Medulla oblongata (tissue), 1 donor: ENCODE results near the gene NME7.
"Not testable (repeated sequence)": the region's sequence is repeated elsewhere in the genome, so short reads cannot be mapped to it uniquely, and the experiment has no call there.

ENCODE experiments used
- DNase-seq: peaks from one replicate; pipeline ENCODE4 v3.0.0-alpha.2; 2015; ENCODE audit errors: extremely low spot score

The NME7 gene

DNA sequence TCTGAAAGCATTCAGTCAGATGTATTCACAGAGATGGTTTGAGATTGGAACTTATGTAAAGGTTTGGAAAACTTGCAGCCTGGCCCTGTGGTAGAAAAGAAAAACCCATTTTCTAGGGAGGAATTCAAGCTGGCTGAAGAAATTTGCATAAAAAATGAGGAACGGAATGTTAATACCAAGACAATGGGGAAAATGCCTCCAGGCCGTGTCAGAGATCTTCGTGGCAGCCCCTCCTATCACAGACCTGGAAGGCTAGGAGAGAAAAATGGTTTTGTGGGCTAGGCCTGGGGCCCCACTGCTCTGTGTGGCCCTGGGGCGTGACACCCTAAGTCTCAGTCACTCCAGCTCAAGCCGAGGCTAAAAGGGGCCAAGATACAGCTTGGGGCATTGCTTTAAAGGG, 26.7 kb downstream of the NME7 start:
- DNase-seq, result no peak

GRCh38 chr1:169339773-169340172, 27.8 kb downstream of the NME7 start:
- DNase-seq, result no peak

GRCh38 chr1:169338617-169339016, 29.0 kb downstream of the NME7 start:
- DNase-seq, result no peak

DNA sequence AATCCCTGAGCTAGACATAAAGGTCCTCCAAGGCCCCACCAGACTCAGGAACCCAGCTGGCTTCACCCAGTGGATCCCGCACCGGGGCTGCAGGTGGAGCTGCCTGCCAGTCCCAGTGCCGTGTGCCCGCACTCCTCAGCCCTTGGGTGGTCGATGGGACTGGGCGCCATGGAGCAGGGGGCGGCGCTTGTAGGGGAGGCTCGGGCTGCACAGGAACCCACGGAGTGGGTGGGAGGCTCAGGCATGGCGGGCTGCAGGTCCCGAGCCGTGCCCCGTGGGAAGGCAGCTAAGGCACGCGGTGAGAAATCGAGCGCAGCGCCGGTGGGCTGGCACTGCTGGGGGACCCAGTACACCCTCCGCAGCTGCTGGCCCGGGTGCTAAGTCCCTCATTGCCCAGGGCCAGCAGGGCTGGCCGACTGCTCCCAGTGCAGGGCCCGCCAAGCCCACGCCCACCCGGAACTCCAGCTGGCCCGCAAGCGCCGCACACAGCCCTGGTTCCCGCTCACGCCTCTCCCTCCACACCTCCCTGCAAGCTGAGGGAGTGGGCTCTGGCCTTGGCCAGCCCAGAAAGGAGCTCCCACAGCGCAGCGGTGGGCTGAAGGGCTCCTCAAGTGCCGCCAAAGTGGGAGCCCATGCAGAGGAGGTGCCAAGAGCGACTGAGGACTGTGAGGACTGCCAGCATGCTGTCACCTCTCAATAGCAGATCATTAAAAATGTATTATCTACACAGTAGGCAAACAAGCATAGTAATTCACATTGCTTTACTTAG, 30.5 kb downstream of the NME7 start:
- not testable (repeated sequence) for DNase-seq

DNA sequence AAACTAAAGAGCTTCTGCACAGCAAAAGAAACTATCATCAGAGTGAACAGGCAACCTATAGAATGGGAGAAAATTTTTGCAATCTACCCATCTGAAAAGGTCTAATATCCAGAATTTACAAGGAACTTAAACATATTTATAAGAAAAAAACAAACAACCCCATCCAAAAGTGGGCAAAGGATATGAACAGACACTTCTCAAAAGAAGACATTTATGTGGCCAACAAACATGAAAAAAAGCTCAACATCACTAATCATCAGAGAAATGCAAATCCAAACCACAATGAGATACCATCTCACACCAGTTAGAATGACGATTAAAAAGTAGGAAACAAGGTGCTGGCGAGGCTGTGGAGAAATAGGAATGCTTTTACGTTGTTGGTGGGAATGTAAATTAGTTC, 32.9 kb downstream of the NME7 start:
- not testable (repeated sequence) for DNase-seq

- DNase-seq, result no peak
These were observed 36.7 kb downstream of the NME7 start for GRCh38 chr1:169330927-169331326.

- no peak for DNase-seq
These were observed 38.2 kb downstream of the NME7 start for GRCh38 chr1:169329383-169329782.

DNA sequence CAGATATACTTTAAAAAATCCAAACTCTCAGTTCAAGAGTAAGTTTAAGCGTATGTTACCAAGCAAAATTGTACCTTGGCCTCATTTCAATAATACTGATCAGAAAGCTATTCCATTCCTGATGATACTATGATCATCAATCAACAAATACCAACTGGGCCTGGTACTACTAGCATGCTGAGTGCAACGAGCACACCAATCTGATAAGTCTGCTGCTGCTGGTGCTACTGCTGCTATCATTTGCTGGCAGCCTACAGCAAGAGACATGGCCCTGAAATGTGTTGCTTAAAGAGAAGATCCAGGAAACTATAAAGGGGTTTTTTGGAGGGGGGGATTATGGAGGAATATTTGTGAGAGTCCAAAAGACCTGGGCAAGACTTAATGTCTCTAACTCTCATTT, 39.7 kb downstream of the NME7 start:
- DNase-seq, result no peak

- DNase-seq, result no peak
These were observed 40.7 kb downstream of the NME7 start for GRCh38 chr1:169326956-169327268.

DNA sequence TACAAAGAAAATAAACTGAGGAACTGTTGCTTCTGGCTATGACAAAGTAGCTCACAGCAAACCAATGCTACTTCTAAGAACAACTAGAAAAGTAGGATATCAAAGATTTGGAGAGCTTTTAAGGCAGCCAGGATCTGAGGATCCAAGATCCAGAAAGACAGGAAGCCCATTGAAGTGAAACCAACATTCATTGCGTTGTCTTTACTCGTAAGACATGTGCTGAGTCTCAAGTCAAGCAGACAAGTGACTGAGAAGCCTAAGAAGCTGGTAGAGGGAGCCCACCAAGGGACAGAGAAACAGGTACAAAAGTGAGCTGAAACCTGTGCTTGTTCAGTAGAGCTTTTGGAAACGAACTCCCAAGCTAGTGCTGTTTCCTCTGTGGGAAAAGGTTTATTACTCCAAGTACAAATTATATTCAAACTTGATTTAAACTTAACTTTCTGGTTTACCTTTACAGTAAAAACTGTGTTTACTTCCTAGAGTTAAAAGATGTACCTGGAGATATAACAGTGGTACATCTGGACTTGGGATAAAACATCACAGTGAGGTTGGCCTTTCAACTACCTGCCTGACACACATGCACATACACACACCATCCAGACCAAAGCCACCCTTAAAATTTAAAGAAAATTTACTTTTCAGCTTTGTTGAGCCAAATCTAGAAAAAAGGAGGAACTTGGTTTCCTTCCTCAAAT, 41.2 kb downstream of the NME7 start:
- DNase-seq, result no peak

DNA sequence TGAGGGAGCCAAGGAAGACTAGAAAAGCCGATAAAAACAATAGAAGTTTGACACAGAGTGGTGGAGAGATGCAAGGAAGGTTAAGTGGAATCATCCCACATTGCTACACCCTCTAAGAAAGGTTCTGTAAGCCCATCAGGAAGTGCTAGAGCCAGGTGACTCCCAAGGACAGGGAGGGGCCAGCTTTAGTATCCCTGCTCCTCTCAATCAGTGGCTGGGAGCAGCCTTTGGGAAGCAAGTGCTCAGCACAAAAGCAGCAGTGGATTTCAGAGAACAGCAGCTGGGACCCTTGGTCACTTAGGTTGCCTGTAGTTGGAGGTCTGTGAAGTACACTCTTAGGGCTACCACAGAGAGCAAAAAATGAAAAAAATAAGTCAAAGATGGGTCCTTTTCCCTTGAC, 42.5 kb downstream of the NME7 start:
- no peak for DNase-seq

DNA sequence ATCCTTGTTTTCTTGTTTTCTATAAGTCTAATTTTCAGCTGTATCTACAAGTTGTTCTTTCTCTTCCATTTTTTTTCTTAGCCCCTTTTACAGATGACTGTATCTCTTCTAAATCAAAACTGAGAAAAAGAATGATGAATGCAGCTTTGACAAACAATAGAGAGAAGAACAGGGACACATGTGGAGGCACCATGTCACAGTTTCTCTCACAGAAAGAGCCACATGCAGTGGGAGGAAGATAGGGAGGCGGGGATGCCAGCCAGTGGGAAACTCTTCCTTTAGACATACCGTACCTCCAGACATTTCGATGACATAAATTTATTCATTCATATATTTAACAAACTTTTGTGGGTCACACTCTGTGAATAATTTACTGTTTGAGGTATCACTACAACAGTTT, 45.5 kb downstream of the NME7 start:
- no peak for DNase-seq

- DNase-seq, result no peak
These were observed 46.1 kb downstream of the NME7 start for GRCh38 chr1:169321539-169321938.

DNA sequence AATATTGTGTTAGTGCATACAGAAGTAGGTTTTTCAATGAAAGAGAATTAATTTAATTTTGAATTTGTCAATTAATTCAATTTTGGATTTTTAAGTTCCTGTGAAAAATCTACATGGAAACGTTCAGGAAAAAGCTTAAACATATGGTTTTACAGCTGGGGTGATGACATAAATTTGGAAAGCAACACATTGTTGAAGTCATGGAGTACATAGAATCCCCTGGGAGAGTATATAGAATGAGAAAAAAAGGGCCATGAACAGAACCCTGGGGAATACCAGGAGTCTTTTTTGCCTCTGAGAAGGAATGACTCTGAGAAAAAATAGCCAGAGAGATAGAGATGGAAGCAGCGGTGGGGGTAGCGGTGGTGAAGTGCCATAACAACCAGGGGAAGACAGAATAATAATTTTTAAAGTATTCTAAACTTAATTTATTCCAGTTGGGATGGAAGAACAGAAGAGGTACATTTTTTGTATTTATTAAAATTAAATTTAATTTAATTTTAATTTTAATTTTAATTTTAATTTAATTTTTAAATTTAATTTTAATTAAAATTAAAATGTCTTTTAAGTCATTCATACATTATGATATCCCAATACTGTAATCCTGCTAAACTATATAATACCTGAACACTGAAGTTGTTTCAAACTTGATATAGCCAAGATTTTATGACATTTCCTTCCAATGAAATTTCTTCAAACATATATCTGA, 48.9 kb downstream of the NME7 start:
- DNase-seq, result no peak

DNA sequence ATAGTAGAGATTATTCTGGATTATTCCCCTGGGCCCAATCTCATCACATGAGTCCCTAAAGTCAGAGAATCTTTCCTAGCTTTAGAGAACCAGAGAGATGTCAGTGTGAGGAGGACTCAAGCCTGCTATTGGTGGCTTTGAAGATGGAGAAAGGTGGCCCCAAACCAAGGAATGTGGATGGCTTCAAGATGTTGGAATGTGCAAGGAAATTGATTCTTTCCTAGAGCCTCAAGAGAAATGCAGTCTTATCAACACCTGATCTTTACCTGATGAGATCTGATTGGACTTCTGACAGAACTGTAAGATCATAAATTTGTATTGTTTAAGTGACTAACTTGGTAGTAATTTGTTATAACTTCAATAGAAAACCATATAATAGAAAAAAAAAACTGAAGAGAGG, 51.0 kb downstream of the NME7 start:
- no peak for DNase-seq

DNA sequence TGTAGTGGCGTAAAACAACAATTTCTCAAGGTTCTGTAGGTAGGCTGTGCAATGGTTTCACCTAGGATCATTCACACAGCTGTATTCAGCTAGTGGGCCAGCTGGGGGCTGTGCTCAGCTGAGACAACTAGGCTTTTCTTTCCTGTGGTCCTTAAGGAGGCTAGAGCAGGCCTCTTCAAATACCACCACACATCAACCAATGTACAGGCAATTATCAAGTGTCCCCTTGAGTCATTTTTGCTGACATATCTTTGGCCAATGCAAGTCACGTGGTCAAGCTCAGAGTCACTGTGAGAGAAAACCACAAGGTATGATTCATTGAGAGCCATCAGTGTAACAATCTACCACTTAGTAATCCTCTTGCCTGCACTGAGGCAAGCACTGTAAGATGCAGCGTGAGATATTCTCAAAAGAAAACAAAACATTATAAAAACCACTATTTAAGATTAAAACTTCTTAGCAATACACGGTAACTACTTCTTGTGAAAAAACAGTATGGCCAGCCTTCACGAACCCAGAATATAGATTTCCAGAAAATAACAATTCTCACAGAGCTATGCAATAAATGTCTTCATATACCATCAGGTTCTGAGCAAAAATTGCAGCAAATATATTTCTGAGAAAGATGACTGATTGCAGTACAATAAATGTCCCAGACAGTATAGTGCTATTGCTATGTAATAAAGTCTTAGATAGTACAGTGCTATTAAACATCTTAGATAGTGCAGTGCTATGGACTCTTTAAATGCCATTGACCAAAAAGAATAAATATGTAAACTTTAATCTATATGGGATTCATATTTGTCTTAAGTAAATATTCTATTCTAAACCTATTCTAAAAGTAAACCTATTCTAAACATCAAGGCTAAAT, 55.3 kb downstream of the NME7 start:
- no peak for DNase-seq

DNA sequence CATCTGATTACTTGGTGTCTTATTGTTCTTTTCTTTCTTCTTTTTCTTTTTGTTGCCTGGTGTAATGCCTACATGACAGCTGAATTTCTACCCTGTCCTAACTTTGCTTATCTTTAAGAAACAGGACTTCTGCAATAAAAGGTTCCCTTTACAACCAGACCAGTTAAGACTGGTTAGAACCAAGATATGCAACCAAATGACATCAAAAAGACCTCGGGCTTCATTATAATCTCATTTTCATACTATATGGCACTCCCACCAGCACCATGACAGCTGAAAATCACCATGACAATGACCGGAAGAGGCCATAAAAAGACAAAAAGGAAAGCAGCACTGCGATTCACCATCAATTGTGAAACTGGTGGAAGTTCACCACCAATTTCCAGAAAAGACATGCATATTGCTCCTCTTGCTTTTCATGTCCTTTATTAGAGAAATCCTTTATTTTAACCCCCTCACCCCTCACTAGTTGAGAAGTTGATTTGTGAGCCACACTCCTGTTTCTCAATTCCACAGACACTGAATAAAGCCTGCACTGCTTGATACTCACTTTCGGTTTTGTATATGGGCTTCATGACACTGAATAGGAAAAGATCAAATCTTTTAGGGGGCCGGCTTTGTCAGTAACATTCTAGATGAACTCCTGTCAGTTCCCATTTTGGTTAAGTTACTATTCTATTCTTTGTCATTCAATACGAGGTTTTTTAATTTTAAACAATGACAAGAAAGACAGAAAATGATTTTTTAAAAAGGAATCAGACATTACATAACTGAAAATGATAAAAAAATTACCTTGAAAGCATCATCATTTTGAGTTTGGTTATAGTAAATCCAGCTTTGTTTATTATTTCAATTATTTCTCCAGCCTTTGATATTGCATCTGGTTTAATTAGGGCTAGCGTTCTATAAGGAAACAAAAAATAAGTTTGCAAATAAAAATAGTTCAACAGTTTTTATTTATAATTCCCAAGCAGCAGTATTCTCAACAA, 58.1 kb downstream of the NME7 start:
- peak; percentile 35 for DNase-seq

- peak; percentile 44 for DNase-seq
These were observed 59.1 kb downstream of the NME7 start for GRCh38 chr1:169308313-169309039.

DNA sequence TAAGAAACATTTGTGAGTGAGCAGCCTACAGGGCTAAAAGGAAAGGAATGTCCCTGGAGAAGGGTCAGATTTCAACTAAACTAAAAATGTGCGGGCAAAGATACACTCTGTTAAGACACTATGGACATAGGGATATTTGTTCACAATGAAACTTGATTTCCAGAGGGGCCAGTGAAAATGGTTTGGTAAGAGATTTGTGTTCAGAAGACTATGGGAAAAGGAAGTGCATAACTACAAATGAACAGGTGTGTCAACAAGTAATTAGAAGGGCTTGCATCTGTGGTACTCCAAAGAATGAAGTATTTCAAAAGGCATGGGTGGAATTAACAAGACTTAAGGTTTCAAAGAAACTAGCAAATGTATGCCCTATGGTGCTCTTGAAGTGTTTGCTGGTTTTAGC, 60.4 kb downstream of the NME7 start:
- no peak for DNase-seq

DNA sequence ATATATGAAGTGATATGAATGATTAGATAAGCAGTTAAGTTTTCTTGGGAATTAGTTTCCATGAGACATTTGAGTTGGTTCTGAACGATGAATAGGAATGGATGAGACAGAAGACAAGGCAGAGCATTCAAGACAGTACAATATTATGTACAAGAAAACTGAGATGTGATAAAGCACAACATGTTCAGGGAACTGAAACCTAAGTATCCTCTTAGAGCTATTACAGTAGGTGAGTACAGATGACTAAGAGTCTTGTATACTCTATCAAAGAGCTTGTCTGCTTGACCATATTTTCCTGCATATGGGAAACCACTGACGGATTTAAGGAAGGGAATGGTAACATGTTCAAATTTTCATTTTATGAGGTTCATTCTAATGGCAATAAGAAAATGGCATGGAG, 61.6 kb downstream of the NME7 start:
- no peak for DNase-seq
